CD4-positive, CD25-positive, alpha-beta regulatory T cell (primary cell): ENCODE results near the gene EIF4ENIF1. TPM values are rescaled to one million over a fixed set of nuclear protein-coding genes. Genes with fewer than 3 reads are reported as not detected.
"Not testable (repeated sequence)": the region's sequence is repeated elsewhere in the genome, so short reads cannot be mapped to it uniquely, and the experiment has no call there.

Experiments used
- ATAC-seq, 2 donors: fragments of 150-1000 bp; cut with Tn5 transposase; one replicate each; pipeline ENCODE4 v1.10.0; 2021; ENCODE audit warnings: low read depth in 2 of 2, moderate number of reproducible peaks in 2 of 2, moderate library complexity in 1 of 2
- DNase-seq, 3 donors: peaks; one replicate each; pipeline versions ENCODE4 v3.0.0 to v3.0.0-alpha.2; 2012 to 2022; ENCODE audit warnings: mixed read lengths in 1 of 3
- H3K27ac ChIP-seq: one replicate; pipeline ENCODE4 v1.7.0; 2013; ENCODE audit warnings: mild to moderate bottlenecking, low read length; ENCODE audit not compliant: insufficient read depth, poor library complexity, severe bottlenecking
- H3K27me3 ChIP-seq: one replicate; pipeline ENCODE4 v1.7.0; 2013; ENCODE audit warnings: low read length; ENCODE audit not compliant: control insufficient read depth, insufficient read depth
- H3K36me3 ChIP-seq: one replicate; pipeline ENCODE4 v1.7.0; 2013; ENCODE audit warnings: mild to moderate bottlenecking, low read length, moderate library complexity; ENCODE audit not compliant: control insufficient read depth, insufficient read depth
- H3K4me1 ChIP-seq: 2 replicates; pipeline ENCODE4 v1.7.0; 2013; ENCODE audit warnings: mild to moderate bottlenecking, low read length; ENCODE audit not compliant: insufficient read depth, control insufficient read depth, poor library complexity, severe bottlenecking
- H3K4me3 ChIP-seq: one replicate; pipeline ENCODE4 v1.7.0; 2013; ENCODE audit warnings: low read depth, mild to moderate bottlenecking, low read length, moderate library complexity
- H3K9me3 ChIP-seq, 2 experiments: 1 replicate in 1 of 2; 2 replicates in 1 of 2; pipeline ENCODE4 v1.7.0; 2013; ENCODE audit warnings: low read length in 2 of 2, mild to moderate bottlenecking in 1 of 2, moderate library complexity in 1 of 2; ENCODE audit not compliant: control insufficient read depth in 2 of 2
- H3K27ac Mint-ChIP-seq, 3 donors: one replicate each; pipeline ENCODE4 v1.8.0; 2020 to 2022; ENCODE audit warnings: mild to moderate bottlenecking in 3 of 3, mixed read lengths in 3 of 3, moderate library complexity in 2 of 3
- H3K27me3 Mint-ChIP-seq: one replicate; pipeline ENCODE4 v1.8.0; 2022; ENCODE audit warnings: mild to moderate bottlenecking, mixed read lengths
- H3K36me3 Mint-ChIP-seq: one replicate; pipeline ENCODE4 v1.8.0; 2020; ENCODE audit warnings: mixed read lengths
- H3K4me1 Mint-ChIP-seq, 4 donors: one replicate each; pipeline ENCODE4 v1.8.0; 2020 to 2022; ENCODE audit warnings: mixed read lengths in 4 of 4, mild to moderate bottlenecking in 1 of 4
- H3K4me3 Mint-ChIP-seq, 4 donors: one replicate each; pipeline ENCODE4 v1.8.0; 2020 to 2022; ENCODE audit warnings: mild to moderate bottlenecking in 4 of 4, mixed read lengths in 4 of 4, moderate library complexity in 3 of 4
- H3K9me3 Mint-ChIP-seq, 7 donors: one replicate each; pipeline ENCODE4 v1.8.0; 2020 to 2022; ENCODE audit warnings: mixed read lengths in 7 of 7, mild to moderate bottlenecking in 3 of 7, moderate library complexity in 2 of 7
- polyA plus RNA-seq, 4 donors: library from polyadenylated mRNA; unstranded; fragments of 300-500 nt; fragmentation: Illumina TruSeq; gene quantifications; one replicate each; pipeline ENCODE4 v1.2.3, GENCODE V29; 2021
- total RNA-seq: library from RNA; stranded (reverse); gene quantifications from one replicate; pipeline ENCODE4 v1.2.3, GENCODE V29; 2022

EIF4ENIF1 gene
- total and polyA plus RNA-seq, 5 donors from 2014 or later: 9.3 to 26.6 (median 11.6) TPM

DNA sequence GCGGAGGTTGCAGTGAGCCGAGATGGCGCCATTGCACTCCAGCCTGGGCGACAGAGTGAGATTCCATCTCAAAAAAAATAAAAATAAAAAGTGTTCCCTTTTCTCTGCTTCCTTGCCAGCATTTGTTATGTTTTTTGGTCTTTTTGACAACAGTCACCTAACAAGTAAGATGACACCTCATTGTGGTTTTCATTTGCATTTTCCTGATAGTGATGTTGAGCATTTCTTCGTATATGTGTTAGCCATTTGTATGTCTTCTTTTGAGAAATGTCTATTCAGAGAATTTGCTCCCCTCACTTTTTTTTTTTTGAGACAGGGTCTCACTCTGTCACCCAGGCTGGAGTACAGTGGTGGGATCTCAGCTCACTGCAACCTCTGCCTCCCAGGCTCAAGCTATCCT is 34.5 kb upstream of the EIF4ENIF1 start:
- Mint-ChIP-seq H3K4me1 (peaks cover 20 to 75% (median 47%) of the 10 kb centered on the region in 4 donors), H3K36me3 (peaks cover 45% of the 10 kb centered on the region), H3K27ac (peak overlapping the region in 2 of 3 donors; percentile 52 to 73), H3K4me3 (peak overlapping the region in 1 of 4 donors; percentile 36)
- peak in 1 of 2 donors; percentile 37 for ATAC-seq
- H3K27ac ChIP-seq, H3K27me3 ChIP-seq, H3K9me3 Mint-ChIP-seq, H3K27me3 Mint-ChIP-seq, H3K9me3 ChIP-seq: not testable (repeated sequence)
- H3K36me3 ChIP-seq: peaks cover 41% of the 10 kb centered on the region
- H3K4me1 ChIP-seq: peaks cover 16% of the 10 kb centered on the region
- H3K4me3 ChIP-seq: peak overlapping the region; percentile 7
- DNase-seq: peak in 1 of 3 donors; percentile 49

DNA sequence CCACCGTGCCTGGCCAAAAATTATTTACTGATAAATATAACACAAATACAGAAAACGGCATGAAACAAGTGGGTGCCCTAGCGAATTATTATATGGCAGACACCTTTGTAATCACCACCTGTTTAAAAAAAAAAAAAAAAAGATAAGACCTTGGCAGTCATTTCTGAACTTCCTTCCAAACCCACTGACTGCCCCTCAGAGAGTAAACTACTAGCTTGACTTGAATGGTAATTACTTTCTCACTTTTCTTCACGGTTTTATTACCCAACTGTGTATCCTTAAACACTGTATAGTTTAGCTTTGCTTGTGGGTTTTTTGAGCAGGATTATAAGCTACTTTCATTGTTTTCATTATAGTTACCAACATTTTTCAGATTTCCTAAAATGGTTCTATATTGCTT is 30.4 kb upstream of the EIF4ENIF1 start:
- Histone ChIP-seq H3K4me3 (no peak overlapping the region), H3K27ac (no peak overlapping the region), H3K9me3 (no peaks in the 10 kb centered on the region), H3K27me3 (no peaks in the 10 kb centered on the region), H3K4me1 (peaks cover 10% of the 10 kb centered on the region), H3K36me3 (peaks cover 43% of the 10 kb centered on the region)
- peak overlapping the region in 1 of 4 donors; percentile 17 for H3K4me3 Mint-ChIP-seq
- peaks cover 14 to 71% (median 48%) of the 10 kb centered on the region in 4 donors for H3K4me1 Mint-ChIP-seq
- no peaks in the 10 kb centered on the region for H3K27me3 Mint-ChIP-seq
- ATAC-seq: no peak
- peak overlapping the region in 1 of 3 donors; percentile 48 for H3K27ac Mint-ChIP-seq
- no peaks in the 10 kb centered on the region for H3K9me3 Mint-ChIP-seq
- peaks cover 28% of the 10 kb centered on the region for H3K36me3 Mint-ChIP-seq
- DNase-seq: peak in 1 of 3 donors; percentile 30

DNA sequence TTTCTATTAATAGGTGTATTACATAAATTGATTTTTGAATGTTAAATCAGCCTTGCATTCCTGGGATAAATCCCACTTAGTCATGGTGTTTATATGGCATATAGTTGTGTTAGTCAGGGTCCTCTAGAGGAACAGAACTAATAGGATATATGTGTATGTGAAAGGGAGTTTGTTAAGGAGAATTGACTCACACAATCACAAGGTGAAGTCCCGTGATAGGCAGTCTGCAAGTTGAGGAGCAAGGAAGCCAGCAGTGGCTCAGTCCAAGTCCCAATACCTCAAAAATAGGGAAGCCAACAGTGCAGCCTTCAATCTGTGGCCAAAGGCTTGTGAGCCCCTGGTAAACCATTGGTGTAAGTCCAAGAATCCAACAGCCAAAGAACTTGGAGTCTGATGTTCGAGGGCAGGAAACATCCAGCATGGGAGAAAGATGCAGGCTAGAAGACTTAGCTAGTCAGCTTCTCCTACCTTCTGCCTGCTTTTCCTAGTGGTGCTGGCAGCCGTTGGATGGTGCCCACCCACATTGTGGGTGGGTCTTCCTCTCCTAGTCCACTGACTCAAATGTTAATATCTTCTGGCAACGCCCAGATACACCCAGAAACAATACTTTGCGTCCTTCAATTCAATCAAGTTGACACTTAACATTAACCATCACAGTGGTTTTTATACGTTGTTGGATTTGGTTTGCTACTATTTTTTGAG is 19.6 kb upstream of the EIF4ENIF1 start:
- no peak for DNase-seq
- Histone ChIP-seq H3K9me3 (peaks cover 0 to 2% of the 10 kb centered on the region in 2 experiments), H3K27me3 (no peaks in the 10 kb centered on the region), H3K27ac (no peak overlapping the region), H3K36me3 (peaks cover 52% of the 10 kb centered on the region), H3K4me1 (peaks cover 6% of the 10 kb centered on the region), H3K4me3 (no peak overlapping the region)
- peaks cover 17 to 65% (median 42%) of the 10 kb centered on the region in 4 donors for H3K4me1 Mint-ChIP-seq
- no peak for ATAC-seq
- H3K36me3 Mint-ChIP-seq: peaks cover 43% of the 10 kb centered on the region
- H3K9me3 Mint-ChIP-seq: peaks cover 0 to 6% (median 0%) of the 10 kb centered on the region in 7 donors
- no peaks in the 10 kb centered on the region for H3K27me3 Mint-ChIP-seq
- H3K27ac Mint-ChIP-seq: peak overlapping the region in 2 of 3 donors; percentile 43 to 84
- H3K4me3 Mint-ChIP-seq: peak overlapping the region in 2 of 4 donors; percentile 4 to 27

DNA sequence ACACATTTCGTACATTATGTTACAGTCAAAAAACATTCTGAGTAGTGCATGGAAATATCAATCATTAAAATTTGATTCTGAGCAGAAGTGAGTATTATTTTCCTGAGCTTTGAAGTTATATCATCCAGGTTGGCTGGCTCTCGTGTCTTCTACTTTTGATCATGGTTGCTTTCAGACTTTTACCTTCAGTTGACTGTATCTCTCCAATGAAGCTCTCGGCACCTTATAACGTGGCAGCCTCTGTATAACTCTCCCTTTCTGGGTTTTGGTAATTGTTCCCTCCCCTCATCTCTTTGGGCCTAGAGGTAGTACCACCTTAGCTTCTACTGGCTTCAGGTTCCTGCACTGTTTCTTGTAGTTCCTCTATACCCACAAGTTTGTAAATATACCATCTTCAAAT is 18.9 kb upstream of the EIF4ENIF1 start:
- Histone ChIP-seq H3K36me3 (peaks cover 52% of the 10 kb centered on the region), H3K4me1 (peaks cover 10% of the 10 kb centered on the region), H3K9me3 (peaks cover 0 to 2% of the 10 kb centered on the region in 2 experiments), H3K27me3 (no peaks in the 10 kb centered on the region), H3K27ac (no peak overlapping the region), H3K4me3 (no peak overlapping the region)
- DNase-seq (no peak), ATAC-seq (no peak)
- Mint-ChIP-seq H3K4me1 (peaks cover 23 to 70% (median 45%) of the 10 kb centered on the region in 4 donors), H3K36me3 (peaks cover 43% of the 10 kb centered on the region), H3K27ac (peak overlapping the region in 2 of 3 donors; percentile 20 to 84), H3K9me3 (peaks cover 0 to 6% (median 0%) of the 10 kb centered on the region in 7 donors), H3K27me3 (no peaks in the 10 kb centered on the region), H3K4me3 (peak overlapping the region in 3 of 4 donors; percentile 27 to 61 (median 37))

DNA sequence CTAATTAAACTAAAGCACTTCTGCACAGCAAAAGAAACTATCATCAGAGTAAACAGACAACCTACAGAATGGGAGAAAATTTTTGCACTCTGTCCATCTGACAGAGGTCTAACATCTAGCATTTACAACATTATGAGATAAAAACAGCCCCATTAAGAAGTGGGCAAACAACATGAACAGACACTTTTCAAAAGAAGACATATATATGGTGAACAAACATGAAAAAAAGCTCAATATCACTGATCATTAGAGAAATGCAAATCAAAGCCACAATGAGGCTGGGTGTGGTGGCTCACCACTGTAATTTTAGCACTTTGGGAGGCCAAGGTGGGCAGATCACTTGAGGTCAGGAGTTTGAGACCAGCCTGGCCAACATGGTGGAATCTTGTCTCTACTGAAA is 17.9 kb upstream of the EIF4ENIF1 start:
- not testable (repeated sequence) for H3K27me3 Mint-ChIP-seq, H3K9me3 Mint-ChIP-seq, DNase-seq, H3K4me3 ChIP-seq, H3K9me3 ChIP-seq, H3K27ac ChIP-seq, H3K27me3 ChIP-seq, ATAC-seq
- Mint-ChIP-seq H3K27ac (peak overlapping the region; percentile 31 to 84 (median 57)), H3K4me1 (peaks cover 28 to 77% (median 46%) of the 10 kb centered on the region in 4 donors), H3K36me3 (peaks cover 42% of the 10 kb centered on the region), H3K4me3 (peak overlapping the region in 1 of 4 donors; percentile 19)
- H3K36me3 ChIP-seq: peaks cover 46% of the 10 kb centered on the region
- H3K4me1 ChIP-seq: peaks cover 20% of the 10 kb centered on the region

DNA sequence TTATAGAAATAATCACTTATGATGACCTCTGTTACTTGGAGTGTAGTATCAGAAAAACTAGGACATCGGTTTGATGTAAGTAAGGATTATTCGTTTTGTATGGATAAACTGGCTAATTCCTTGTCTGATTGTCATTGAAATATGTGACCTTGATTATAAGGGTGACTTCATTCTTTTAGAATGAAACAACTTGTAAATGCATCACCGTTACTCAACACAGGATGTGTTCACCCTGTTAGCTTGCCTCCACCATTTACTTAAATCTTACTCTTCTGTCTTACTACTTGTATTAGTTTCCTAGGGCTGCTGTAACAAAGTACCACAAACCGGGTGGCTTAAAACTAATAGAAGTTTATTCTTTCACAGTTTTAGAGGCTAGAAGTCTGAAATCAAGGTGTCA is 14.6 kb upstream of the EIF4ENIF1 start:
- DNase-seq: no peak
- Histone ChIP-seq H3K9me3 (peaks cover 0 to 2% of the 10 kb centered on the region in 2 experiments), H3K4me1 (peaks cover 26% of the 10 kb centered on the region), H3K27ac (no peak overlapping the region), H3K36me3 (peaks cover 25% of the 10 kb centered on the region), H3K27me3 (no peaks in the 10 kb centered on the region), H3K4me3 (no peak overlapping the region)
- Mint-ChIP-seq H3K4me3 (peak overlapping the region in 2 of 4 donors; percentile 4 to 80), H3K9me3 (peaks cover 0 to 6% (median 0%) of the 10 kb centered on the region in 7 donors), H3K27ac (peak overlapping the region in 1 of 3 donors; percentile 77), H3K36me3 (peaks cover 36% of the 10 kb centered on the region), H3K4me1 (peaks cover 24 to 85% (median 47%) of the 10 kb centered on the region in 4 donors), H3K27me3 (no peaks in the 10 kb centered on the region)
- no peak for ATAC-seq

DNA sequence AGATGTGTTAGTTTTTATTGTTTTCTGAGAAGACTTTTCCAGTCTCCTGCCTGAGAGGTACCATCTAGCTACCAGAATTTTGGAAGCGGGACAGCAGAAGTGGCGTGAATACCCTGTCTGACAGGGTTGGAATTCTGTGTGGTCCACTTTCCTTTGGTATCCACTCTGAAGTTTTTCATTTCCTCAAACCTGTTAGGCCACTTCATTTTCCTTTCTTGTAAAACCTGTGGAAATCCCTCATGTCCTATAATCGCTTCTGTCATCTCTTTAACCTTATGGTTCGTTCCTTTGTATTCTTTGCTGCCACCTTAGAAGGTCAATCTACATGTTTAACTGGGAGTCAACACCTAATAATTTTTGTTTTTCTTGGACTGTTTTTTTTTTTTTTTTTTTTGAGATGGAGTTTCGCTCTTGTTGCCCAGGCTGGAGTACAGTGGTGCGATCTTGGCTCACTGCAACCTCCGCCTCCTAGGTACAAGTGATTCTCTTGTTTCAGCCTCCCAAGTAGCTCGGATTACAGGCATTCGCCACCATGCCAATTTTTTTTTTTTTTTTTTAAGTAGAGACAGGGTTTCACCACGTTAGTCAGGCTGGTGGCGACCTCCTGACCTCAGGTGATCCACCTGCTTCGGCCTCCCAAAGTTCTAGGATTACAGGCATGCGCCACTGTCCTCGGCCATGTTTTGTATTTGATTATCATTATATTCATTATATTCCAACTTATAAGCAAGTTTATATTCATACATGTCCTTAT is 13.7 kb upstream of the EIF4ENIF1 start:
- Histone ChIP-seq H3K27ac (no peak overlapping the region), H3K36me3 (peaks cover 18% of the 10 kb centered on the region), H3K27me3 (no peaks in the 10 kb centered on the region), H3K4me3 (peak overlapping the region; percentile 32), H3K4me1 (peaks cover 32% of the 10 kb centered on the region), H3K9me3 (peaks cover 0 to 2% of the 10 kb centered on the region in 2 experiments)
- peak overlapping the region in 2 of 3 donors; percentile 77 to 92 for H3K27ac Mint-ChIP-seq
- peak overlapping the region in 3 of 4 donors; percentile 13 to 80 (median 15) for H3K4me3 Mint-ChIP-seq
- ATAC-seq (no peak), DNase-seq (no peak)
- no peaks in the 10 kb centered on the region for H3K27me3 Mint-ChIP-seq
- peaks cover 29% of the 10 kb centered on the region for H3K36me3 Mint-ChIP-seq
- peaks cover 16 to 85% (median 42%) of the 10 kb centered on the region in 4 donors for H3K4me1 Mint-ChIP-seq
- peaks cover 0 to 6% (median 0%) of the 10 kb centered on the region in 7 donors for H3K9me3 Mint-ChIP-seq
